SH-SY5Y (cell line): ENCODE results near the gene SERINC5.

Experiments used
- GATA2 ChIP-seq: IDR thresholded peaks from 2 replicates; pipeline ENCODE4 v1.6.1; 2011; ENCODE audit warnings: mild to moderate bottlenecking, low read depth, low read length
- GATA3 ChIP-seq: IDR thresholded peaks from 2 replicates; pipeline ENCODE4 v1.6.1; 2011; ENCODE audit warnings: low read depth, mild to moderate bottlenecking, low read length, moderate library complexity

The SERINC5 gene

GRCh38 chr5:80156156-80156555 is 99.7 kb downstream of the SERINC5 start:
- TF ChIP-seq GATA3, result no peak

- no peak for TF ChIP-seq GATA2
- TF ChIP-seq GATA3, result no peak
These were observed 101.1 kb downstream of the SERINC5 start for GRCh38 chr5:80154749-80155148.

GRCh38 chr5:80153586-80154126 is 102.2 kb downstream of the SERINC5 start:
- TF ChIP-seq GATA3 (no peak), GATA2 (no peak)

GRCh38 chr5:80152778-80153177 is 103.1 kb downstream of the SERINC5 start:
- TF ChIP-seq GATA2 (no peak), GATA3 (no peak)

GRCh38 chr5:80151890-80152289 is 104.0 kb downstream of the SERINC5 start:
- TF ChIP-seq GATA2 (no peak), GATA3 (no peak)

- no peak for TF ChIP-seq GATA2
- TF ChIP-seq GATA3, result no peak
These were observed 105.1 kb downstream of the SERINC5 start for GRCh38 chr5:80150731-80151130.

- TF ChIP-seq GATA3, result no peak
- no peak for TF ChIP-seq GATA2
These were observed 106.7 kb downstream of the SERINC5 start for GRCh38 chr5:80149161-80149609.

- TF ChIP-seq GATA3 (no peak), GATA2 (no peak)
These were observed 108.6 kb downstream of the SERINC5 start for GRCh38 chr5:80147119-80147815.

- TF ChIP-seq GATA3, result no peak
- no peak for TF ChIP-seq GATA2
These were observed 109.8 kb downstream of the SERINC5 start for GRCh38 chr5:80146046-80146445.

GRCh38 chr5:80143491-80143890 is 112.4 kb downstream of the SERINC5 start:
- TF ChIP-seq GATA3 (no peak), GATA2 (no peak)

GRCh38 chr5:80142996-80143395 is 112.9 kb downstream of the SERINC5 start:
- TF ChIP-seq GATA3 (no peak), GATA2 (no peak)

- TF ChIP-seq GATA3, result no peak
- TF ChIP-seq GATA2, result no peak
These were observed 114.2 kb downstream of the SERINC5 start for GRCh38 chr5:80141681-80142080.

GRCh38 chr5:80141147-80141671 is 114.6 kb downstream of the SERINC5 start:
- TF ChIP-seq GATA3 (no peak), GATA2 (no peak)

GRCh38 chr5:80140496-80140895 is 115.4 kb downstream of the SERINC5 start:
- TF ChIP-seq GATA2 (no peak), GATA3 (no peak)

GRCh38 chr5:80139466-80139972 is 116.3 kb downstream of the SERINC5 start:
- no peak for TF ChIP-seq GATA3
- no peak for TF ChIP-seq GATA2

- TF ChIP-seq GATA2, result no peak
These were observed 117.4 kb downstream of the SERINC5 start for GRCh38 chr5:80138486-80138885.

- TF ChIP-seq GATA2 (no peak), GATA3 (no peak)
These were observed 121.0 kb downstream of the SERINC5 start for GRCh38 chr5:80134876-80135275.

GRCh38 chr5:80129146-80129545 is 126.7 kb downstream of the SERINC5 start:
- TF ChIP-seq GATA3, result no peak
